COLO668 (cell line): ENCODE measurements around the gene DBNDD2.

Experiments used
- DNase-seq: peaks from one replicate; lab custom pipeline; 2025; ENCODE audit not compliant: unreplicated experiment; lab: John Stamatoyannopoulos, UW

The DBNDD2 gene

GRCh38 chr20:45448270-45448669 is 40.2 kb downstream of the DBNDD2 start:
- peak; percentile 42 for DNase-seq

GRCh38 chr20:45449528-45449927 is 41.4 kb downstream of the DBNDD2 start:
- DNase-seq, result no peak

GRCh38 chr20:45450097-45450818 is 42.2 kb downstream of the DBNDD2 start:
- peak; percentile 44 for DNase-seq

- DNase-seq, result no peak
These were observed 44.1 kb downstream of the DBNDD2 start for GRCh38 chr20:45452238-45452637.

GRCh38 chr20:45452772-45453691 is 44.9 kb downstream of the DBNDD2 start:
- no peak for DNase-seq

GRCh38 chr20:45456632-45457031 is 48.5 kb downstream of the DBNDD2 start:
- DNase-seq, result peak; percentile 75

- no peak for DNase-seq
These were observed 51.5 kb downstream of the DBNDD2 start for GRCh38 chr20:45459606-45460005.
